Stomach smooth muscle (tissue), 2 donors: ENCODE measurements around the gene NSL1.

Experiments
- H3K27ac ChIP-seq: one replicate; pipeline ENCODE4 v1.7.0; 2013; ENCODE audit warnings: mild to moderate bottlenecking, low read length, inconsistent platforms
- H3K27me3 ChIP-seq, 2 donors: one replicate each; pipeline ENCODE4 v1.7.0; 2013; ENCODE audit warnings: low read length in 2 of 2; ENCODE audit not compliant: insufficient read depth in 2 of 2, control insufficient read depth in 1 of 2
- H3K36me3 ChIP-seq, 2 donors: one replicate each; pipeline ENCODE4 v1.7.0; 2013; ENCODE audit warnings: low read length in 2 of 2; ENCODE audit not compliant: control insufficient read depth in 2 of 2, insufficient read depth in 2 of 2
- H3K4me1 ChIP-seq: one replicate; pipeline ENCODE4 v1.7.0; 2013; ENCODE audit warnings: low read length; ENCODE audit not compliant: control insufficient read depth, insufficient read depth
- H3K4me3 ChIP-seq, 2 donors: one replicate each; pipeline ENCODE4 v1.7.0; 2013; ENCODE audit warnings: low read length in 2 of 2
- H3K9ac ChIP-seq, 2 donors: one replicate each; pipeline ENCODE4 v1.7.0; 2013; ENCODE audit warnings: low read length in 2 of 2, mild to moderate bottlenecking in 1 of 2
- H3K9me3 ChIP-seq, 2 donors: one replicate each; pipeline ENCODE4 v1.7.0; 2013; ENCODE audit warnings: low read length in 2 of 2; ENCODE audit not compliant: control insufficient read depth in 2 of 2
- donor health status: healthy.
- donor health status: Pancreatic carcinoma.

NSL1 gene

GRCh38 chr1:212702672-212703071, 88.9 kb downstream of the NSL1 start:
- Histone ChIP-seq H3K4me3 (no peak overlapping the region), H3K9me3 (no peaks in the 10 kb centered on the region), H3K36me3 (no peaks in the 10 kb centered on the region), H3K4me1 (peaks cover 20% of the 10 kb centered on the region), H3K27me3 (no peaks in the 10 kb centered on the region), H3K27ac (no peak overlapping the region), H3K9ac (no peak overlapping the region)

- no peak overlapping the region for H3K9ac ChIP-seq
- H3K4me3 ChIP-seq, result no peak overlapping the region
- peaks cover 20% of the 10 kb centered on the region for H3K4me1 ChIP-seq
- H3K36me3 ChIP-seq, result no peaks in the 10 kb centered on the region
- H3K27ac ChIP-seq, result no peak overlapping the region
- H3K9me3 ChIP-seq, result no peaks in the 10 kb centered on the region
- H3K27me3 ChIP-seq, result peaks cover 4 to 7% of the 10 kb centered on the region in 2 donors
Measured at GRCh38 chr1:212701910-212702309, 89.7 kb downstream of the NSL1 start.

- Histone ChIP-seq H3K27ac (no peak overlapping the region), H3K9ac (no peak overlapping the region)
Measured at GRCh38 chr1:212700892-212701819, 90.4 kb downstream of the NSL1 start.

GRCh38 chr1:212700223-212700891, 91.2 kb downstream of the NSL1 start:
- Histone ChIP-seq H3K4me1 (peaks cover 20% of the 10 kb centered on the region), H3K27me3 (peaks cover 8 to 10% of the 10 kb centered on the region in 2 donors), H3K9ac (peak overlapping the region in 1 of 2 donors; percentile 55), H3K4me3 (peak overlapping the region; percentile 76 to 77), H3K36me3 (no peaks in the 10 kb centered on the region), H3K27ac (peak overlapping the region; percentile 18), H3K9me3 (no peaks in the 10 kb centered on the region)

More at GRCh38 chr1:212700892-212701819, 90.4 kb downstream of the NSL1 start:
- H3K9me3 ChIP-seq, result no peaks in the 10 kb centered on the region
- peaks cover 5 to 10% of the 10 kb centered on the region in 2 donors for H3K27me3 ChIP-seq
- H3K36me3 ChIP-seq, result no peaks in the 10 kb centered on the region
- H3K4me1 ChIP-seq, result peaks cover 20% of the 10 kb centered on the region
- peak overlapping the region; percentile 76 to 77 for H3K4me3 ChIP-seq

- H3K9me3 ChIP-seq, result no peaks in the 10 kb centered on the region
- H3K36me3 ChIP-seq, result no peaks in the 10 kb centered on the region
- peaks cover 8 to 10% of the 10 kb centered on the region in 2 donors for H3K27me3 ChIP-seq
- peak within 1 kb of the TSS; percentile 76 to 77 for H3K4me3 ChIP-seq
- H3K27ac ChIP-seq, result peak within 1 kb of the TSS; percentile 18
- H3K9ac ChIP-seq, result peak within 1 kb of the TSS; percentile 38 to 55
- H3K4me1 ChIP-seq, result peaks cover 20% of the 10 kb centered on the region
Measured at GRCh38 chr1:212699625-212700222, 91.9 kb downstream of the NSL1 start, which contains the start of gene BATF3. Gene BATF3, minus strand, starts transcription at chr1:212699840. Its CDS starts 78 bp downstream, at chr1:212699762.

GRCh38 chr1:212699104-212699624, 92.4 kb downstream of the NSL1 start:
- Histone ChIP-seq H3K9ac (peak overlapping the region in 1 of 2 donors; percentile 38), H3K27me3 (peaks cover 8 to 10% of the 10 kb centered on the region in 2 donors), H3K36me3 (no peaks in the 10 kb centered on the region), H3K4me3 (peak overlapping the region; percentile 40 to 77), H3K27ac (no peak overlapping the region), H3K9me3 (no peaks in the 10 kb centered on the region), H3K4me1 (peaks cover 20% of the 10 kb centered on the region)

- Histone ChIP-seq H3K4me3 (peak overlapping the region; percentile 40 to 77), H3K27me3 (peaks cover 9 to 10% of the 10 kb centered on the region in 2 donors), H3K36me3 (no peaks in the 10 kb centered on the region), H3K9ac (peak overlapping the region in 1 of 2 donors; percentile 38), H3K4me1 (peaks cover 20% of the 10 kb centered on the region), H3K9me3 (no peaks in the 10 kb centered on the region), H3K27ac (no peak overlapping the region)
Measured at GRCh38 chr1:212698467-212699103, 93.0 kb downstream of the NSL1 start.

- no peak overlapping the region for H3K27ac ChIP-seq
- no peak overlapping the region for H3K4me3 ChIP-seq
- H3K9me3 ChIP-seq, result no peaks in the 10 kb centered on the region
- H3K9ac ChIP-seq, result no peak overlapping the region
- peaks cover 10 to 20% of the 10 kb centered on the region in 2 donors for H3K27me3 ChIP-seq
- H3K36me3 ChIP-seq, result no peaks in the 10 kb centered on the region
- H3K4me1 ChIP-seq, result peaks cover 20% of the 10 kb centered on the region
Measured at GRCh38 chr1:212696721-212697331, 94.8 kb downstream of the NSL1 start.

GRCh38 chr1:212692774-212693644, 98.6 kb downstream of the NSL1 start:
- Histone ChIP-seq H3K27me3 (peaks cover 14 to 24% of the 10 kb centered on the region in 2 donors), H3K4me1 (no peaks in the 10 kb centered on the region), H3K9me3 (no peaks in the 10 kb centered on the region), H3K27ac (no peak overlapping the region), H3K36me3 (no peaks in the 10 kb centered on the region), H3K4me3 (no peak overlapping the region), H3K9ac (no peak overlapping the region)
